ENCODE results near the gene CDHR2. TPM values are rescaled to one million over a fixed set of nuclear protein-coding genes. Genes with fewer than 3 reads are reported as not detected.

Gene CDHR2
- total RNA-seq, 3 donors from 2014 or later (not counting 1 experiment from before 2014, with no cell fraction given), result 0.75 to 2.2 (median 1.8) TPM

DNA sequence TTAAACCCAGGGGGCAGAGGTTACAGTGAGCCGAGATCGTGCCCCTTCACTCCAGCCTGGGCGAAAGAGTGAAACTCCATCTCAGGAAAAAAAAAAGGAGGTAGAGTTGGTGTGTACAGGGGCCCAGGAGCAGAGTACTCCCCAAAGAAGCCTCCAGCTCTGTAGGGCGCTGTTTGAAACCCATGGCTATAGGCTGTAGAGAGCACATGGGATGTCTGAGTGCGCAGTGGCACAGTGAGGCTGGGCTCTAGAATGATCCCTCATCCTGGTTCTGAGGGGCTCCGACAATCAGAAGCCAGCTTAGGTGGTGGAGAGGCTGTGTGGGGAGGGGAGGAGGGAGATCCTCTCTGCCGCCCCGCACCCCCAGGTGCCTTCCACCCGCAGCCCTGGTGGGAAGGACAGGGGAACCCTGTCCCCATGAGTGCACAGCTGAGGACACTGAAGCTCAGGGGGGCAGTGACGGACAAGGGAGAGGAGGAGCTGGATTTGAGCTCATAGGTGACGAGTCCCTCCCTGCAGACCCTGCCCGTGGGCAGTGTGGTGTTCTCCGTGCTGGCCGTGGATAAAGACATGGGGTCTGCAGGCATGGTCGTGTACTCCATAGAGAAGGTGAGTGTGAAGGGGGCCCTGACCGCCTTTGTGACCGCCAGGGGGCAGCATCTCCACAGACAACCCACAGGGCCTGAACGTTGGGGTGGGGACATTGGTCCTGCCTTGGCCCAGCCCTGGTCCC lies 24.6 kb downstream of the CDHR2 start:
- Histone ChIP-seq H3K27me3 (ENCODE audit: control insufficient read depth, insufficient read depth, low read length) (no peaks in the 10 kb centered on the region), H3K36me3 (ENCODE audit: control insufficient read depth, insufficient read depth, low read length) (no peaks in the 10 kb centered on the region), H3K4me3 (ENCODE audit: low read length) (no peak overlapping the region), H3K27ac (ENCODE audit: low read length) (no peak overlapping the region), H3K9me3 (ENCODE audit: control insufficient read depth, insufficient read depth, low read length) (no peaks in the 10 kb centered on the region), H3K4me1 (ENCODE audit: control insufficient read depth, insufficient read depth, low read length) (peaks cover 7% of the 10 kb centered on the region)
- DNase-seq (peak; percentile 74 to 86), ATAC-seq (peak; percentile 78 to 93 (median 92))
- TF ChIP-seq, protein P1, sequence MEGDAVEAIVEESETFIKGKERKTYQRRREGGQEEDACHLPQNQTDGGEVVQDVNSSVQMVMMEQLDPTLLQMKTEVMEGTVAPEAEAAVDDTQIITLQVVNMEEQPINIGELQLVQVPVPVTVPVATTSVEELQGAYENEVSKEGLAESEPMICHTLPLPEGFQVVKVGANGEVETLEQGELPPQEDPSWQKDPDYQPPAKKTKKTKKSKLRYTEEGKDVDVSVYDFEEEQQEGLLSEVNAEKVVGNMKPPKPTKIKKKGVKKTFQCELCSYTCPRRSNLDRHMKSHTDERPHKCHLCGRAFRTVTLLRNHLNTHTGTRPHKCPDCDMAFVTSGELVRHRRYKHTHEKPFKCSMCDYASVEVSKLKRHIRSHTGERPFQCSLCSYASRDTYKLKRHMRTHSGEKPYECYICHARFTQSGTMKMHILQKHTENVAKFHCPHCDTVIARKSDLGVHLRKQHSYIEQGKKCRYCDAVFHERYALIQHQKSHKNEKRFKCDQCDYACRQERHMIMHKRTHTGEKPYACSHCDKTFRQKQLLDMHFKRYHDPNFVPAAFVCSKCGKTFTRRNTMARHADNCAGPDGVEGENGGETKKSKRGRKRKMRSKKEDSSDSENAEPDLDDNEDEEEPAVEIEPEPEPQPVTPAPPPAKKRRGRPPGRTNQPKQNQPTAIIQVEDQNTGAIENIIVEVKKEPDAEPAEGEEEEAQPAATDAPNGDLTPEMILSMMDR (IDR thresholded peaks at IDR 0.05), result peak; percentile 88
- intact Hi-C loops (cut with micrococcal nuclease), result loop anchor here (2.0 to 10.0 kb wide), 2 partner anchors 385 to 849 kb away; no protein-coding TSS in a partner anchor
- H3K9me3 Mint-ChIP-seq, result no peaks in the 10 kb centered on the region
- peaks cover 0 to 10% of the 10 kb centered on the region in 2 donors for H3K27me3 Mint-ChIP-seq (ENCODE audit: low read depth in 2 of 2)
- no peak overlapping the region for H3K4me3 Mint-ChIP-seq
- H3K27ac Mint-ChIP-seq, result no peak overlapping the region
- H3K4me1 Mint-ChIP-seq, result peaks cover 0 to 12% of the 10 kb centered on the region in 2 donors
- no peaks in the 10 kb centered on the region for H3K36me3 Mint-ChIP-seq
- WGBS (ENCODE audit: insufficient coverage), result 39% methylated on average over 18 of the region's 18 CpGs

DNA sequence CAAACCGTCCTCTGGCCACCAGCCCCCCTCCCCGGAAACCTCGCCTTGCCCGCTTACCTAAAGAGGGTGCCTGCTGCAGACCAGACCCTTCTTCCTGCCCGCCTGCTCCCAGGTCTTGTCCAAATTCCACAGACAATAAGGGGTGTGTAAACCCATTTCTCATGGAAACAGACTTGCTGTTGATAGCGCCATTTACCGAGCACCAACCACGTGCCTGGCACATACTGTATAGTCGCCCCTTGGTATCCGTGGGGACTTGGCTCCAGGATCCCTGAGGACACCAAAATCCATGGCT lies 25.1 kb downstream of the CDHR2 start:
- H3K27me3 ChIP-seq (ENCODE audit: control insufficient read depth, insufficient read depth, low read length), result no peaks in the 10 kb centered on the region
- TF ChIP-seq, protein P1 (IDR thresholded peaks at IDR 0.05), result no peak
- no peaks in the 10 kb centered on the region for H3K9me3 Mint-ChIP-seq
- peaks cover 7% of the 10 kb centered on the region for H3K4me1 ChIP-seq (ENCODE audit: control insufficient read depth, insufficient read depth, low read length)
- H3K27me3 Mint-ChIP-seq (ENCODE audit: low read depth in 2 of 2), result peaks cover 0 to 10% of the 10 kb centered on the region in 2 donors
- DNase-seq, result no peak
- no peak for ATAC-seq
- peaks cover 0 to 12% of the 10 kb centered on the region in 2 donors for H3K4me1 Mint-ChIP-seq
- no peak overlapping the region for H3K4me3 ChIP-seq (ENCODE audit: low read length)
- no peak overlapping the region for H3K27ac Mint-ChIP-seq
- no peaks in the 10 kb centered on the region for H3K36me3 Mint-ChIP-seq
- H3K36me3 ChIP-seq (ENCODE audit: control insufficient read depth, insufficient read depth, low read length), result no peaks in the 10 kb centered on the region
- H3K9me3 ChIP-seq (ENCODE audit: control insufficient read depth, insufficient read depth, low read length), result no peaks in the 10 kb centered on the region
- WGBS (ENCODE audit: insufficient coverage), result 47% methylated on average over 10 of the region's 10 CpGs
- no peak overlapping the region for H3K27ac ChIP-seq (ENCODE audit: low read length)
- intact Hi-C loops (cut with micrococcal nuclease), result loop anchor here (2.0 to 10.0 kb wide), 2 partner anchors 385 to 849 kb away; no protein-coding TSS in a partner anchor
- no peak overlapping the region for H3K4me3 Mint-ChIP-seq

DNA sequence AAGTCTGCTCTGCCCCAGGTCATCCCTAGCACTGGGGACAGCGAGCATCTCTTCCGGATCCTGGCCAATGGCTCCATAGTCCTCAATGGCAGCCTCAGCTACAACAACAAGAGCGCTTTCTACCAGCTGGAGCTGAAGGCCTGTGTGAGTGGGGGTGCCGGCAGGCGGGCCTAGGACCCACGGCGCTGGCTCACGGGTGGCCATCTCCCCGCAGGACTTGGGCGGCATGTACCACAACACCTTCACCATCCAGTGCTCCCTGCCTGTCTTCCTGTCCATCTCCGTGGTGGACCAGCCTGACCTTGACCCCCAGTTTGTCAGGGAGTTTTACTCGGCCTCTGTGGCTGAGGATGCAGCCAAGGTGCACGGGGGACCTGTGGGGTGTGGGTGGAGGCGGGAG lies 25.9 kb downstream of the CDHR2 start:
- no peak overlapping the region for H3K4me3 Mint-ChIP-seq
- WGBS (ENCODE audit: insufficient coverage), result 94% methylated on average over 14 of the region's 14 CpGs

More for the DNA sequence above, 25.9 kb downstream of the CDHR2 start:
- Mint-ChIP-seq H3K27ac (no peak overlapping the region), H3K36me3 (no peaks in the 10 kb centered on the region), H3K9me3 (no peaks in the 10 kb centered on the region), H3K4me1 (peaks cover 0 to 12% of the 10 kb centered on the region in 2 donors), H3K27me3 (ENCODE audit: low read depth in 2 of 2) (peaks cover 0 to 10% of the 10 kb centered on the region in 2 donors)
- peaks cover 7% of the 10 kb centered on the region for H3K4me1 ChIP-seq (ENCODE audit: control insufficient read depth, insufficient read depth, low read length)
- intact Hi-C loops (cut with micrococcal nuclease), result loop anchor here (2.0 to 10.0 kb wide), 2 partner anchors 384 to 850 kb away; no protein-coding TSS in a partner anchor
- H3K9me3 ChIP-seq (ENCODE audit: control insufficient read depth, insufficient read depth, low read length), result no peaks in the 10 kb centered on the region
- ATAC-seq (no peak), DNase-seq (no peak)
- no peak overlapping the region for H3K4me3 ChIP-seq (ENCODE audit: low read length)
- no peak overlapping the region for H3K27ac ChIP-seq (ENCODE audit: low read length)
- TF ChIP-seq, protein P1 (IDR thresholded peaks at IDR 0.05), result no peak
- H3K36me3 ChIP-seq (ENCODE audit: control insufficient read depth, insufficient read depth, low read length), result no peaks in the 10 kb centered on the region
- H3K27me3 ChIP-seq (ENCODE audit: control insufficient read depth, insufficient read depth, low read length), result no peaks in the 10 kb centered on the region
